Peyer's patch (tissue), 4 donors: ENCODE results near the gene HOATZ.

Experiments used
- POLR2A ChIP-seq, 2 donors: fragments of 450-650 bp; IDR thresholded peaks; one replicate each; pipeline ENCODE4 v1.5.1; 2017; ENCODE audit warnings: antibody characterized with exemption in 2 of 2, mild to moderate bottlenecking in 2 of 2, moderate library complexity in 2 of 2
- TF ChIP-seq, protein P1 (sequence below), 6 experiments: fragments of 450-650 bp in 4 of 6; fragments of 200-600 bp in 2 of 6; sonication (generic) in 1 of 6; IDR thresholded peaks; one replicate each; pipeline ENCODE4 v1.5.1; 2017 to 2019; ENCODE audit warnings: antibody characterized with exemption in 6 of 6, mild to moderate bottlenecking in 3 of 6, moderate library complexity in 1 of 6

DNA sequence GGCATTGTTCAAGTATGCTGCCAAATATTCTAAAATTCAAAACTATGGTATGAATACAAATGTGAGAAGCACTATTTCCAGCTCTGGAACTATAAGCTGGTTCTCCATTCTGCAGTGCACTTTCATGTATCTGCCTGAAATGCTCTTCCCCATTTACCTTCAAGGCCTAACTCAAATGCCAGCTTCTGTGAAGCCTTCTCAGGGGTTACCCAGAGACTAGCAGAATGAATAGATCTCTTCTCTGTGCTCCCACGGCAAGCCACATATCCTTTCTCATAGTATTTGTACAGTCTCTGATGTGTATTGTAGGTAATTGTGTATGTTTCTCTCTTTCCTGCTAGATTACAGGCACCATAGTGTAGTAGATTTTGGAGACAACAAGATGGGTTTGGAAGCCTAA is 4.1 kb downstream of the HOATZ start:
- TF ChIP-seq, protein P1, sequence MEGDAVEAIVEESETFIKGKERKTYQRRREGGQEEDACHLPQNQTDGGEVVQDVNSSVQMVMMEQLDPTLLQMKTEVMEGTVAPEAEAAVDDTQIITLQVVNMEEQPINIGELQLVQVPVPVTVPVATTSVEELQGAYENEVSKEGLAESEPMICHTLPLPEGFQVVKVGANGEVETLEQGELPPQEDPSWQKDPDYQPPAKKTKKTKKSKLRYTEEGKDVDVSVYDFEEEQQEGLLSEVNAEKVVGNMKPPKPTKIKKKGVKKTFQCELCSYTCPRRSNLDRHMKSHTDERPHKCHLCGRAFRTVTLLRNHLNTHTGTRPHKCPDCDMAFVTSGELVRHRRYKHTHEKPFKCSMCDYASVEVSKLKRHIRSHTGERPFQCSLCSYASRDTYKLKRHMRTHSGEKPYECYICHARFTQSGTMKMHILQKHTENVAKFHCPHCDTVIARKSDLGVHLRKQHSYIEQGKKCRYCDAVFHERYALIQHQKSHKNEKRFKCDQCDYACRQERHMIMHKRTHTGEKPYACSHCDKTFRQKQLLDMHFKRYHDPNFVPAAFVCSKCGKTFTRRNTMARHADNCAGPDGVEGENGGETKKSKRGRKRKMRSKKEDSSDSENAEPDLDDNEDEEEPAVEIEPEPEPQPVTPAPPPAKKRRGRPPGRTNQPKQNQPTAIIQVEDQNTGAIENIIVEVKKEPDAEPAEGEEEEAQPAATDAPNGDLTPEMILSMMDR (IDR thresholded peaks at IDR 0.05): no peak
- TF ChIP-seq POLR2A (IDR thresholded peaks at IDR 0.05): no peak
